NCI-H2029 treated with DMSO at 0.1 percent for 48 hours (cell line): Measurements from ENCODE around the gene ZBTB20.

Experiments
- DNase-seq: peaks from one replicate; lab custom pipeline; 2025; lab: John Stamatoyannopoulos, UW

ZBTB20 gene

GRCh38 chr3:114672692-114673447, 474.2 kb downstream of the ZBTB20 start:
- DNase-seq: no peak

GRCh38 chr3:114671741-114672510, 475.2 kb downstream of the ZBTB20 start:
- no peak for DNase-seq

DNA sequence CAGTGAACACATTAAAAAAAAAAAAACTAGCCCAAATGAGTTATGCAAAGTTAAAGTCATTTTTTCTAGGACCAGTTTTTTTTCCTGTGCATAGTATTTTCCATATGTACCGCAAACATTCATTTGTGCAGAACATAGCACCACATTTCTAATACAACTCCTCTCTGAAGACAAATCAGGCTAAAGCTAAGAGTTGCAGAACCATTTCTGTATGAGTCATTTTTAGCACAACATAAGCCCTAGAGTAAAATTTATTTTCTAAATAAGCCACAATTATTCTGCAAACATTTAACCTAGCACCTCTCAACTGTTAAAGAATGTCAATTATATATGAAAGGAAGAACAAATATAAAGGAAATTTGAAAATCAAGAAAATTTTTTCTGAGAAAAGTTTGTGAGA, 477.5 kb downstream of the ZBTB20 start:
- DNase-seq: no peak

DNA sequence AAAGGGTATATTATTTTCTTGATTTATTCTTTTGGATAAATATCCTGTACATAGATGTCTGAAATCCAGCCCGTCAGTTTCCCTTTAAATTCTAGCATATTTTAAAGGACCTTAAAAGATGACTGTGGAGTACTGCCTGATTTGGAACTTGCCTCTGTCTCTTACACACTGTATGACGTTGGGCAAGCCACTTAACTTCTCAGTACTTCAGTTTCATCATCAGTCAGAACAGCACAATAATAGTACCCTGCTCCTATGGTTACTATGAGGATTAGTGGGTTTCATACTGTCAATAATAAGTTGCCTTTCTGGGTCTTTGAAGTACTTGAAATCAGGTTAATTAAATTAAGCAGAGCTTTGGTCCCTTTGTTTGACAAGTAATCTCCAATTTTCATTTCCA, 479.0 kb downstream of the ZBTB20 start:
- DNase-seq: no peak

- DNase-seq: no peak
These were observed 480.5 kb downstream of the ZBTB20 start for GRCh38 chr3:114666623-114667022.

GRCh38 chr3:114664006-114664405, 483.1 kb downstream of the ZBTB20 start:
- DNase-seq: no peak

GRCh38 chr3:114660808-114661207, 486.3 kb downstream of the ZBTB20 start:
- DNase-seq: no peak

- no peak for DNase-seq
These were observed 487.0 kb downstream of the ZBTB20 start for GRCh38 chr3:114660124-114660523.

DNA sequence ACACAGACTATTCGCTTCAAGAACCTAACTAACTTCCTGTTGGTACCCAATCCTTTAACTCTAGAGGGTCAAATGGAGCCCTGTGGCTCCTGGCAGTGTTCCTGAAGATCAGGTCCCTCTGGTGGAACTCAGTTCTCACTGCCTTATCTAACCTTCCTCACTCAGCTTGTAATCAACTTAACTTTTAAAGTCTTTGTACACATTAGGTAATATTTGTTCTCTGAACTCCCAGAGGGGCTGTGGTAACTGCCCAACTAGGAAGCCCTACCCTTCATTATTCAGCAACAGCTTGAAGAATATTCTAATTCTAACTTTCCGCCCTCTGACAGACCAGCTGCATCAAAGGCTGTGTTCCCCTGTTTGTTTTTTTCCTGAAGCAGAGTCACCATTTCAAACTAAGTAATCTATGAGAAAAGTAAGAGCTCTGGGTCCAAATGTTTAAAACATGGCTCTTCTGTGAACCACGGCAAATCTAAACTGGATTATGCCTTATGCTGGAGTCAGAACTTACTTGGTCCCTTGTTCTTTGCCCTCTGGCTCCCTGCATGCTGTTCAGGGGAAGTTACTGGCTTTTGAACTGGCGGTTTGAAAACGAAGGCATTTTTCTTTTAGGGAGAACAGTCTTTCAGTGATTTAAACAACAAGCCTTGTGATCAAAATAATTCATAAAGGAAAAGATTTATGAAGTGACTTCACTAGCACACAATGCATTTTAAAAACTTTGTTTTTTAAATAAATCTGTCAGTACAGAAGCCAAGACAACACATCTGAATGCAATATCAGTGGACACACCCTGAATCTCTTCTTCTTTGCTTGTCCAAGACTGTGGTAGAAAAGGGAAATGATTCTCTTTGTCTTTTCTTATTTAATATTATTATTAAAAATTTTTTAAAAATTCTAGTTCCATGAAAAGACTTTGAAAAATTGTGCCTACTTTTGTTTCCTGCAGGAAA, 487.7 kb downstream of the ZBTB20 start:
- DNase-seq: no peak

DNA sequence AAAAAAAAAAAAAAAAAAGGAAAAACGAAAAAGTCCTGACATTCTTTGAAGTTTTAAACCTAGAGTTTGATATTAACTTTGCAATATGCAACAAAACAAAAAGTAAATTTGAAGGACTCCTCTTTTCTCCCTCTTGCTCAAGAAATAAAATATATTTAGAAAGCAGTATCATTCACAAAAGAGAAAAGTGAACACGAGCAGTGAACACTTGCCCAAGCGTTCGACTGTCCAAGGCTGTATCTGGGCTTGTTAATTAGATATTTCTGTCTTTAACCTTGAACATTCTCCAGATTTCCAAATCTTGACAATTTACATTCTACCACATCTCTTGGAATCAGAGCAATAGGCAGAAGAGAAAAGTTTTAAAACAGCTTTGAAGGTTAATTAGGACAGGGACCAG, 495.5 kb downstream of the ZBTB20 start:
- no peak for DNase-seq

GRCh38 chr3:114650808-114651207, 496.3 kb downstream of the ZBTB20 start:
- DNase-seq: no peak

- no peak for DNase-seq
These were observed 497.8 kb downstream of the ZBTB20 start for GRCh38 chr3:114649331-114649730.

GRCh38 chr3:114646526-114646925, 500.6 kb downstream of the ZBTB20 start:
- no peak for DNase-seq

DNA sequence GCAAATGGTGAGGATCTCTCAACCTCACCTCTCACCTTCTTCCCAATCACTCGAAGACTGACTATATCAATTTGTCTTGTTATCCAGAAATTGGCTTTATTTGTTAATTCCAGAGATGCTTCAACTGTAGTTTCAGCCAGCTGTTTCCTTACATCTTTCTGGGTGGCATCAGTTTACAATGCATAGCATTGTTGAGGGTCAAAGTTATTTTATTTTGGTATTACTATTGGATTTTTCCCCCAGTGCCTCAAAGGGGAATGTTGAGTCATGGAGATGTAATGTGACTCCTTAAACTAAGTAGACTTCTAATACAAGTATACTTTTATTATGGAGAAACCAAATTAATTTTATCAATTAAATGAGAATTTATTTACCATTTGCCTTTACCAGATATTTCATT, 501.7 kb downstream of the ZBTB20 start:
- DNase-seq: no peak

DNA sequence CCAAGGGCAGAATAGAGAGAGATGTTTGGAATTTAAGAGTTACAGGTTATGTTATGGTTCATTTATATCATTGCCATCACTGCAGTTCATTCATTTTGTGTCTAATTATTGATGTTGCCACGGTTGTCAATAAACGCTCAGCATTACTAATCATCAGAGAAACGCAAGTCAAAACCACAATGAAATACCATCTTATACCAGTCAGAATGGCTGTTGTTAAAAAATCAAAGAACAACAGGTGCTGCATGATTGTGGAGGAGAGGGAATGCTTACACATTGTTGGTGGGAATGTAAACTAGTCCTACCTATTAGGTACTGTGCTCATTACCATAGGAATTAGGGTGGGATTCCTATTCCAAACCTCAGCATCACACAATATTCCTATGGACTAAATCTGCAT, 502.7 kb downstream of the ZBTB20 start:
- no peak for DNase-seq

GRCh38 chr3:114642951-114643741, 503.9 kb downstream of the ZBTB20 start:
- no peak for DNase-seq

DNA sequence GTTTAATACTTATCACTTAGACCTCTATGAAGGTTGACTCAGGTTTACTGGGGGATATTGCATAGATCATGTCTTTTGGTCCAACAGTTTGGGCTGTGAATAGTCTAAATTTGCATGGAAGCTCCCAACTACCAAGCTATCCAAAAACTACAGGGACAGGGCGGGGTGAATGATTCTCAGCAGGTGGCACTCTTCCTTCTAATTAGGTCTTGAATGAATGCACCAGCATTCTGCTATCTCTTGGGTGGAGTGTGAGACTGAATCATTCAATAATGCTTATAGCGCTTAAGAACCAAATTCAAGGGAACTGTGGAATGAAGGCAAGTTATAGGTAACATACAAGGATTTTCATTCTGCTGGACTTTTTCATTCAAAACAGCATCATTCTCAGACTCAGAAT, 507.0 kb downstream of the ZBTB20 start:
- no peak for DNase-seq

DNA sequence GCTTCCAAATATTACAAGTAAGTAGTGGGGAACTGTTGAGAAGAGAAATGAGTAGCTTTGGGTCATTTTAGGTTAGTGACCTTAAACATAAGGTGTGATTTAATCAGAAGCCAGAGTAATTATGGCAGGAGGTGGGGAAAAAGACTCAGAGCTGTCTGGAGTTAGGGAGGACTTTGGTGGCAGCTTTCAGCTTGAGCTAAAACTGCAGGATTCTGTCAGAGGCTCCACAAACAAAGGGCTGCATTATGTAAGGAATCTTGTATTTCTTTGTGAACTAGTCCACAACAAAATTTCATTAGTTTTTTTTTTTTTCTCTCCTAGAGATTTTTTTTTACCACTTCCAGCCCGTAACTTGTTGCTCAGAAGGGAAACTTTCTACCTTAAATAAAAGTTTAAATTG, 507.9 kb downstream of the ZBTB20 start:
- DNase-seq: no peak

DNA sequence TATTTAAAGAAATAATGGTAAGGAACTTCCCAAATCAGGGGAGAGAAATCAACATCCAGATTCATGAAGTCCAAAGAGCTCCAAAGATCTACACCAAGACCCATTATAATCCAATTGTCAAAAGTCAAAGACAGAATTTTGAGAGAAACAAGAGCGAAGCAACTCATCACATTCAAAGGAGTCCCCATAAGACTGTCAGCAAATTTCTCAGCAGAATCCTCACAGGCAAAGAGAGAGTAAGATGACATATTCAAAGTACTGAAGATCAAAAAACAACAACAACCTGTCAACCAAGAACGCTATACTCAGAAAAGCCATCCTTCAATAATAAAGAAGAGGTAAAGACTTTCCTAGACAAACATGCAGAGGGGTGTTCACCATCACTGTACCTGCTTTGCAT, 511.2 kb downstream of the ZBTB20 start:
- DNase-seq: no peak

GRCh38 chr3:114634635-114635034, 512.5 kb downstream of the ZBTB20 start:
- no peak for DNase-seq

- no peak for DNase-seq
These were observed 514.2 kb downstream of the ZBTB20 start for GRCh38 chr3:114632757-114633424.
